HCT116 (cell line): ENCODE measurements around the gene SERPIND1.

ENCODE experiments used
- EGR1 ChIP-seq: IDR thresholded peaks from 2 replicates; pipeline ENCODE4 v1.6.1; 2012; ENCODE audit warnings: low read depth
- EZH2phosphoT487 ChIP-seq: fragments of 200-600 bp; IDR thresholded peaks from 2 replicates; pipeline ENCODE4 v1.6.1; 2018; ENCODE audit warnings: antibody characterized with exemption, borderline replicate concordance
- JUND ChIP-seq: IDR thresholded peaks from 2 replicates; pipeline ENCODE4 v1.6.1; 2012
- POLR2A ChIP-seq: IDR thresholded peaks from 2 replicates; pipeline ENCODE4 v1.7.0; 2011; ENCODE audit warnings: borderline replicate concordance; ENCODE audit not compliant: insufficient read depth, insufficient read length; ENCODE audit errors: extremely low read depth
- POLR2AphosphoS5 ChIP-seq: IDR thresholded peaks from 2 replicates; pipeline ENCODE4 v1.6.1; 2011; ENCODE audit warnings: mild to moderate bottlenecking, low read depth, low read length, moderate library complexity
- RAD21 ChIP-seq: IDR thresholded peaks from 2 replicates; pipeline ENCODE4 v1.6.1; 2012; ENCODE audit warnings: low read depth, mild to moderate bottlenecking
- SP1 ChIP-seq: IDR thresholded peaks from 2 replicates; pipeline ENCODE4 v1.6.1; 2012; ENCODE audit warnings: low read depth
- TF ChIP-seq, protein P1 (sequence below), 3 experiments: fragments of 200-600 bp in 1 of 3; sonication (generic) in 1 of 3; IDR thresholded peaks in 2 of 3; conservative IDR thresholded peaks in 1 of 3; 2 replicates each; pipeline ENCODE4 v1.5.1; 2012 to 2017; ENCODE audit warnings: low read depth in 2 of 3, low read length in 2 of 3, antibody characterized with exemption in 1 of 3, borderline replicate concordance in 1 of 3, control low read depth in 1 of 3, mild to moderate bottlenecking in 1 of 3, mixed read lengths in 1 of 3, mixed run types in 1 of 3, moderate library complexity in 1 of 3; ENCODE audit not compliant: insufficient read depth in 1 of 3

GRCh38 chr22:20834725-20835124 is 60.8 kb downstream of the SERPIND1 start:
- TF ChIP-seq EGR1 (no peak), POLR2AphosphoS5 (no peak), SP1 (no peak), POLR2A (no peak), RAD21 (no peak), EZH2phosphoT487 (no peak), JUND (no peak)
- TF ChIP-seq, protein P1, sequence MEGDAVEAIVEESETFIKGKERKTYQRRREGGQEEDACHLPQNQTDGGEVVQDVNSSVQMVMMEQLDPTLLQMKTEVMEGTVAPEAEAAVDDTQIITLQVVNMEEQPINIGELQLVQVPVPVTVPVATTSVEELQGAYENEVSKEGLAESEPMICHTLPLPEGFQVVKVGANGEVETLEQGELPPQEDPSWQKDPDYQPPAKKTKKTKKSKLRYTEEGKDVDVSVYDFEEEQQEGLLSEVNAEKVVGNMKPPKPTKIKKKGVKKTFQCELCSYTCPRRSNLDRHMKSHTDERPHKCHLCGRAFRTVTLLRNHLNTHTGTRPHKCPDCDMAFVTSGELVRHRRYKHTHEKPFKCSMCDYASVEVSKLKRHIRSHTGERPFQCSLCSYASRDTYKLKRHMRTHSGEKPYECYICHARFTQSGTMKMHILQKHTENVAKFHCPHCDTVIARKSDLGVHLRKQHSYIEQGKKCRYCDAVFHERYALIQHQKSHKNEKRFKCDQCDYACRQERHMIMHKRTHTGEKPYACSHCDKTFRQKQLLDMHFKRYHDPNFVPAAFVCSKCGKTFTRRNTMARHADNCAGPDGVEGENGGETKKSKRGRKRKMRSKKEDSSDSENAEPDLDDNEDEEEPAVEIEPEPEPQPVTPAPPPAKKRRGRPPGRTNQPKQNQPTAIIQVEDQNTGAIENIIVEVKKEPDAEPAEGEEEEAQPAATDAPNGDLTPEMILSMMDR (IDR thresholded peaks at IDR 0.05 in 2 of 3, conservative IDR thresholded peaks at IDR 0.05 in 1 of 3; ENCODE audit: borderline replicate concordance in 1 of 3, insufficient read depth in 1 of 3, low read depth in 2 of 3, low read length in 2 of 3), result no peak
